ENCODE measurements around the gene ANK3. TPM values are rescaled to one million over a fixed set of nuclear protein-coding genes. Genes with fewer than 3 reads are reported as not detected.

ANK3 gene
- total and polyA plus RNA-seq, 2 experiments from 2014 or later = 44.9 to 95.8 TPM

- peaks cover 36% of the 10 kb centered on the region for H3K4me1 ChIP-seq (ENCODE audit: low read depth)
Measured at GRCh38 chr10:60429084-60429849, 39.6 kb upstream of the ANK3 start.

DNA sequence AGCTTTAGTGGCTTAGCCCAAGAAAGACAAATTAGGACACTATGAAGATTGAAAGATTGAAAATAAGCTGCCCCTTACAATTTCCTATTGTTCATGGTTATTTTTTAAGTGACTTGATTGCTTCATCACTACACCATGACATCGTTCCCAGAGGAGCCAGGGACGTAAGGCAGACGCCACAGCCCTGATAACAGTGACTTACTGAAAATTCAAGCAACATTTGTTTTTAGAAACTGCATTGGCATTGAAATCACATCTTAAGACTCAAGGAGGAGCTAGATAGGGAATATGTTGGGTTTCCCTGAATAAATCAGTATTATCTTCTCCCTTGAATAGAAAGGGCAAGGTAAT lies 38.7 kb upstream of the ANK3 start:
- H3K36me3 ChIP-seq = no peaks in the 10 kb centered on the region
- TF ChIP-seq, protein P1, sequence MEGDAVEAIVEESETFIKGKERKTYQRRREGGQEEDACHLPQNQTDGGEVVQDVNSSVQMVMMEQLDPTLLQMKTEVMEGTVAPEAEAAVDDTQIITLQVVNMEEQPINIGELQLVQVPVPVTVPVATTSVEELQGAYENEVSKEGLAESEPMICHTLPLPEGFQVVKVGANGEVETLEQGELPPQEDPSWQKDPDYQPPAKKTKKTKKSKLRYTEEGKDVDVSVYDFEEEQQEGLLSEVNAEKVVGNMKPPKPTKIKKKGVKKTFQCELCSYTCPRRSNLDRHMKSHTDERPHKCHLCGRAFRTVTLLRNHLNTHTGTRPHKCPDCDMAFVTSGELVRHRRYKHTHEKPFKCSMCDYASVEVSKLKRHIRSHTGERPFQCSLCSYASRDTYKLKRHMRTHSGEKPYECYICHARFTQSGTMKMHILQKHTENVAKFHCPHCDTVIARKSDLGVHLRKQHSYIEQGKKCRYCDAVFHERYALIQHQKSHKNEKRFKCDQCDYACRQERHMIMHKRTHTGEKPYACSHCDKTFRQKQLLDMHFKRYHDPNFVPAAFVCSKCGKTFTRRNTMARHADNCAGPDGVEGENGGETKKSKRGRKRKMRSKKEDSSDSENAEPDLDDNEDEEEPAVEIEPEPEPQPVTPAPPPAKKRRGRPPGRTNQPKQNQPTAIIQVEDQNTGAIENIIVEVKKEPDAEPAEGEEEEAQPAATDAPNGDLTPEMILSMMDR (IDR thresholded peaks at IDR 0.05; ENCODE audit: low read depth, low read length) = no peak
- H3K4me3 ChIP-seq = no peak overlapping the region
- H3K4me1 ChIP-seq (ENCODE audit: low read depth) = peaks cover 36% of the 10 kb centered on the region
- peak overlapping the region; percentile 78 for H3K27ac ChIP-seq
- H3K9me3 ChIP-seq (ENCODE audit: low read depth) = no peaks in the 10 kb centered on the region
- H3K27me3 ChIP-seq = no peaks in the 10 kb centered on the region
- peak in 1 of 2 donors; percentile 58 for DNase-seq (ENCODE audit: low read depth in 1 of 2, low spot score in 1 of 2)

More at GRCh38 chr10:60429084-60429849, 39.6 kb upstream of the ANK3 start:
- TF ChIP-seq, protein P1 (IDR thresholded peaks at IDR 0.05; ENCODE audit: low read depth, low read length) = no peak
- no peaks in the 10 kb centered on the region for H3K36me3 ChIP-seq
- peak in 1 of 2 donors; percentile 34 for DNase-seq (ENCODE audit: low read depth in 1 of 2, low spot score in 1 of 2)
- no peak overlapping the region for H3K4me3 ChIP-seq
- peak overlapping the region; percentile 78 for H3K27ac ChIP-seq
- no peaks in the 10 kb centered on the region for H3K9me3 ChIP-seq (ENCODE audit: low read depth)
- H3K27me3 ChIP-seq = no peaks in the 10 kb centered on the region

DNA sequence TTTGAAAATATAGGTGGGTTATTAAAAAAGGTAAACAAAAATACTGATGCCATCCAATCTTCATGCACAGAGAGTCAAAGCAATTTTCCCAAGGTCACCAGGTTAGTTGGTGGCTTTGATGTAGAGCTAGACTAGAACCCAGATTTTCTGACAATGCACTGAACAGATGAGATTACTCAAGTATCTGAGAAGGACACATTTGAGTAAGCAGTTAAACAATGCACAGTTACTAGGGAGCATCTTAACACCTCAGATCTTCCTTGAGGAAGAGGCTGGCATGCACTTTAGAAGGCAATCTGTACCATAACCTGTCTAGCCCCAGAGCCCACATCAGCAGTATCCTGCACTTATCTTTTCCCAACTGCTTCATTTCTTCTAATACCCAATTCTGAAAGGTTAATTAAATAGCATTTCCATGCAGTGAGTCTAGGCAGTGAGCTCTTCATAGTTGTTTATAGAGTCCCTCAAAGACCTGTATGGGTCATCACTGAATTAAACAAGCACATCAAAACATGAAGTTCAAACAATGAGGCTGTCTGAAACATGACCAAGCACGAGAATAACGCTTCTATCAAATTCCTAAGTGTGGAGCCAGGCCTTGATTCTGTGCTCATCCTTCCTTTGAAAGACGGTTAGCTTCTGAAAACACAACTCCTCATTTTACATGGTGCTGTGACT lies 38.2 kb upstream of the ANK3 start:
- H3K27me3 ChIP-seq = no peaks in the 10 kb centered on the region
- no peak overlapping the region for H3K4me3 ChIP-seq
- peaks cover 36% of the 10 kb centered on the region for H3K4me1 ChIP-seq (ENCODE audit: low read depth)
- peak overlapping the region; percentile 78 for H3K27ac ChIP-seq
- no peaks in the 10 kb centered on the region for H3K36me3 ChIP-seq
- H3K9me3 ChIP-seq (ENCODE audit: low read depth) = no peaks in the 10 kb centered on the region
- DNase-seq (ENCODE audit: low read depth in 1 of 2, low spot score in 1 of 2) = no peak
- TF ChIP-seq, protein P1 (IDR thresholded peaks at IDR 0.05; ENCODE audit: low read depth, low read length) = no peak

- Histone ChIP-seq H3K9me3 (ENCODE audit: low read depth) (no peaks in the 10 kb centered on the region), H3K27me3 (no peaks in the 10 kb centered on the region), H3K4me3 (no peak overlapping the region), H3K36me3 (no peaks in the 10 kb centered on the region), H3K4me1 (ENCODE audit: low read depth) (peaks cover 36% of the 10 kb centered on the region), H3K27ac (no peak overlapping the region)
- TF ChIP-seq, protein P1 (IDR thresholded peaks at IDR 0.05; ENCODE audit: low read depth, low read length) = no peak
- no peak for DNase-seq (ENCODE audit: low read depth in 1 of 2, low spot score in 1 of 2)
Measured at GRCh38 chr10:60427148-60427547, 37.5 kb upstream of the ANK3 start.

DNA sequence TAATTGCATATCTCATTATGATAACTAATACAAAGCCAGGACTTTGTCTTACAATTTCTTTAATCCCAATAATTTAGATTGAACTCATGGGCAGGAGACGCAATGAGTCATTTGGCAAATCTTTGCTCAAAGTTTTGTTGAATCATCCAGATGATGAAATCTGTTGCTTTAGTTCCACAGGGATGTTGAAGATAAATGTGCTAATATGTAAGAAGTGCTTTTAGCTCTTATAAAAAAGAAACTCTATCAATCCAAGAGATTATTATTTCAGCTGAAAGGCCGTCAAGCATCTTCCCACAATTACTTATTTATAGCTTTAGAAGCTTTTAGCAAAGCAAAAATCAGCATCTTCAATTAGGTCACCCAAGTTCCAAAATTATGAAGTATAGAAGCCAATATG lies 36.8 kb upstream of the ANK3 start:
- TF ChIP-seq, protein P1 (IDR thresholded peaks at IDR 0.05; ENCODE audit: low read depth, low read length) = no peak
- no peak overlapping the region for H3K4me3 ChIP-seq
- no peak overlapping the region for H3K27ac ChIP-seq
- peaks cover 36% of the 10 kb centered on the region for H3K4me1 ChIP-seq (ENCODE audit: low read depth)
- no peaks in the 10 kb centered on the region for H3K36me3 ChIP-seq
- no peaks in the 10 kb centered on the region for H3K9me3 ChIP-seq (ENCODE audit: low read depth)
- H3K27me3 ChIP-seq = no peaks in the 10 kb centered on the region
- DNase-seq (ENCODE audit: low read depth in 1 of 2, low spot score in 1 of 2) = peak in 1 of 2 donors; percentile 90

Measured in cardiac muscle cell (in vitro differentiated cells and primary cell).